Neural progenitor cell (in vitro differentiated cells): ENCODE data around the gene ZFYVE21. TPM values are rescaled to one million over a fixed set of nuclear protein-coding genes. Genes with fewer than 3 reads are reported as not detected.

Experiments
- DNase-seq: peaks from one replicate; pipeline ENCODE4 v3.0.0-alpha.2; 2016; ENCODE audit warnings: low spot score
- H2AFZ ChIP-seq: fragments of 200-600 bp; sonication (generic); replicated peaks from 2 replicates; pipeline ENCODE4 v1.6.1; 2016; ENCODE audit warnings: antibody characterized with exemption
- H3F3A ChIP-seq: fragments of 200-600 bp; sonication (generic); 2 replicates; pipeline ENCODE4 v1.6.1; 2016; ENCODE audit warnings: antibody characterized with exemption, low read depth
- H3K27ac ChIP-seq: fragments of 200-600 bp; sonication (generic); 2 replicates; pipeline ENCODE4 v1.5.1; 2016; ENCODE audit warnings: mild to moderate bottlenecking
- H3K27me3 ChIP-seq: fragments of 200-600 bp; sonication (generic); 2 replicates; pipeline ENCODE4 v1.6.1; 2016; ENCODE audit warnings: mild to moderate bottlenecking, moderate library complexity
- H3K36me3 ChIP-seq: fragments of 200-600 bp; sonication (generic); 2 replicates; pipeline ENCODE4 v1.5.1; 2016
- H3K4me1 ChIP-seq: fragments of 200-600 bp; sonication (generic); 2 replicates; pipeline ENCODE4 v1.6.1; 2016; ENCODE audit warnings: mixed run types
- H3K4me2 ChIP-seq: fragments of 200-600 bp; sonication (generic); 2 replicates; pipeline ENCODE4 v1.6.1; 2016
- H3K4me3 ChIP-seq: fragments of 200-600 bp; sonication (generic); 2 replicates; pipeline ENCODE4 v1.5.1; 2016
- H3K79me2 ChIP-seq: fragments of 200-600 bp; sonication (generic); 2 replicates; pipeline ENCODE4 v1.6.1; 2016; ENCODE audit warnings: low read depth
- H3K9ac ChIP-seq: fragments of 200-600 bp; sonication (generic); 2 replicates; pipeline ENCODE4 v1.6.1; 2016
- H3K9me3 ChIP-seq: fragments of 200-600 bp; sonication (generic); 2 replicates; pipeline ENCODE4 v1.5.1; 2016; ENCODE audit warnings: low read depth
- H4K20me1 ChIP-seq: fragments of 200-600 bp; sonication (generic); 2 replicates; pipeline ENCODE4 v1.6.1; 2016; ENCODE audit warnings: low read depth
- H3K27ac Mint-ChIP-seq: 3 replicates; pipeline ENCODE4 v1.8.0; 2021; ENCODE audit warnings: mixed read lengths
- H3K27me3 Mint-ChIP-seq: 2 replicates; pipeline ENCODE4 v1.8.0; 2022; ENCODE audit warnings: low read depth, mild to moderate bottlenecking, inconsistent platforms, moderate library complexity, mixed read lengths; ENCODE audit not compliant: insufficient read depth
- H3K36me3 Mint-ChIP-seq: 3 replicates; pipeline ENCODE4 v1.8.0; 2021; ENCODE audit warnings: mixed read lengths
- H3K4me1 Mint-ChIP-seq: 3 replicates; pipeline ENCODE4 v1.8.0; 2021; ENCODE audit warnings: mixed read lengths
- H3K4me3 Mint-ChIP-seq: 3 replicates; pipeline ENCODE4 v1.8.0; 2021; ENCODE audit warnings: mild to moderate bottlenecking, moderate library complexity, mixed read lengths
- H3K9me3 Mint-ChIP-seq: 3 replicates; pipeline ENCODE4 v1.8.0; 2020; ENCODE audit warnings: mixed read lengths
- CTCF ChIP-seq: fragments of 200-600 bp; sonication (generic); IDR thresholded peaks from 2 replicates; pipeline ENCODE4 v1.5.1; 2017; ENCODE audit warnings: antibody characterized with exemption, mild to moderate bottlenecking
- EZH2 ChIP-seq: fragments of 200-600 bp; sonication (generic); IDR thresholded peaks from 2 replicates; pipeline ENCODE4 v1.6.1; 2017; ENCODE audit warnings: antibody characterized with exemption, mild to moderate bottlenecking, moderate library complexity
- EZH2phosphoT487 ChIP-seq: fragments of 200-600 bp; sonication (generic); IDR thresholded peaks from 2 replicates; pipeline ENCODE4 v1.6.1; 2017; ENCODE audit warnings: antibody characterized with exemption
- total RNA-seq: library from RNA; depleted of rRNA; stranded (reverse); fragments of >200 nt; gene quantifications from 2 replicates; pipeline ENCODE4 v1.2.3, GENCODE V29; 2015; ENCODE audit warnings: low replicate concordance

Gene ZFYVE21
- total RNA-seq, 1 donor from 2014 or later, result 46.2 TPM

- Mint-ChIP-seq H3K27me3 (peaks cover 6% of the 10 kb centered on the region), H3K4me1 (peaks cover 26% of the 10 kb centered on the region), H3K27ac (peak overlapping the region; percentile 51), H3K4me3 (no peak overlapping the region), H3K9me3 (no peaks in the 10 kb centered on the region), H3K36me3 (peaks cover 22% of the 10 kb centered on the region)
- no peak overlapping the region for H3K4me2 ChIP-seq
- H3K36me3 ChIP-seq, result no peaks in the 10 kb centered on the region
- H3K79me2 ChIP-seq, result no peaks in the 10 kb centered on the region
- H4K20me1 ChIP-seq, result peaks cover 31% of the 10 kb centered on the region
- no peaks in the 10 kb centered on the region for H3K27me3 ChIP-seq
- H3F3A ChIP-seq, result peaks cover 8% of the 10 kb centered on the region
- DNase-seq, result no peak
- no peak overlapping the region for H3K4me3 ChIP-seq
- no peak overlapping the region for H2AFZ ChIP-seq
- no peaks in the 10 kb centered on the region for H3K4me1 ChIP-seq
- H3K9ac ChIP-seq, result no peak overlapping the region
- no peak for TF ChIP-seq EZH2phosphoT487
- TF ChIP-seq EZH2, result no peak
- TF ChIP-seq CTCF, result no peak
- no peaks in the 10 kb centered on the region for H3K9me3 ChIP-seq
- H3K27ac ChIP-seq, result no peak overlapping the region
These were observed 10.9 kb upstream of the ZFYVE21 start for GRCh38 chr14:103704708-103705107.

DNA sequence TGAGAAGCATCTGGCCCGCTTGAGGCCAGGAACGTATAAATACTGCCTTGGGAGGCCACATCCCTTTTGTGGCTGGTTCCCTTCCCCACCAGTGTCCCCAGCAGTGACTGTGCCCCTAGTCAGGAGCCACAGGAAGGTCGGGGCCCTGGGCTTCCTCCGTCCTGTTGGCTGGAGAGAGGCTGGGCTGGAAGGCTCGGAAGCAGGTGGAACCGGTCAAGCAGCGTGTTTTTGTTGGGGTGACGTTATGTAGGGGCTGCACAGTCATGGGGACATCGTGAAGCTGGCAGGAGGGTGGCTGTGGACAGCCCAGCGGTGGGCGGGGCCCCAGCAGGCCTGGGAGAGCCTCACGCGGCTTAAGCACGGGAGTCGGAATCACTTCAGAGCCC lies 10.5 kb upstream of the ZFYVE21 start:
- Histone ChIP-seq H3K36me3 (no peaks in the 10 kb centered on the region), H3K9ac (no peak overlapping the region), H2AFZ (no peak overlapping the region), H3K4me1 (no peaks in the 10 kb centered on the region), H3K27ac (no peak overlapping the region), H3K9me3 (no peaks in the 10 kb centered on the region), H3K27me3 (no peaks in the 10 kb centered on the region), H3K4me2 (no peak overlapping the region), H3K4me3 (no peak overlapping the region), H3F3A (peaks cover 8% of the 10 kb centered on the region), H4K20me1 (peaks cover 34% of the 10 kb centered on the region), H3K79me2 (no peaks in the 10 kb centered on the region)
- Mint-ChIP-seq H3K4me1 (peaks cover 26% of the 10 kb centered on the region), H3K27ac (peak overlapping the region; percentile 51), H3K27me3 (peaks cover 5% of the 10 kb centered on the region), H3K36me3 (peaks cover 22% of the 10 kb centered on the region), H3K4me3 (no peak overlapping the region), H3K9me3 (no peaks in the 10 kb centered on the region)
- DNase-seq, result no peak
- TF ChIP-seq EZH2, result no peak
- TF ChIP-seq EZH2phosphoT487, result no peak
- no peak for TF ChIP-seq CTCF

GRCh38 chr14:103705504-103706284 lies 9.9 kb upstream of the ZFYVE21 start:
- Histone ChIP-seq H3K27me3 (no peaks in the 10 kb centered on the region), H3K79me2 (no peaks in the 10 kb centered on the region), H3K36me3 (no peaks in the 10 kb centered on the region), H3F3A (peaks cover 8% of the 10 kb centered on the region), H3K4me3 (no peak overlapping the region), H3K27ac (no peak overlapping the region), H3K9me3 (no peaks in the 10 kb centered on the region), H2AFZ (no peak overlapping the region), H3K9ac (no peak overlapping the region), H3K4me1 (no peaks in the 10 kb centered on the region), H3K4me2 (no peak overlapping the region), H4K20me1 (peaks cover 35% of the 10 kb centered on the region)
- peaks cover 23% of the 10 kb centered on the region for H3K36me3 Mint-ChIP-seq
- peaks cover 27% of the 10 kb centered on the region for H3K4me1 Mint-ChIP-seq
- no peaks in the 10 kb centered on the region for H3K9me3 Mint-ChIP-seq
- no peak overlapping the region for H3K4me3 Mint-ChIP-seq
- H3K27ac Mint-ChIP-seq, result no peak overlapping the region
- no peak for DNase-seq
- H3K27me3 Mint-ChIP-seq, result peaks cover 5% of the 10 kb centered on the region
- TF ChIP-seq EZH2, result no peak
- TF ChIP-seq CTCF, result no peak
- no peak for TF ChIP-seq EZH2phosphoT487
